ENCODE measurements around the gene TBC1D22B.
A peak's percentile ranks its signal among the peaks of the same experiment; 100 is the strongest.

The TBC1D22B gene

DNA sequence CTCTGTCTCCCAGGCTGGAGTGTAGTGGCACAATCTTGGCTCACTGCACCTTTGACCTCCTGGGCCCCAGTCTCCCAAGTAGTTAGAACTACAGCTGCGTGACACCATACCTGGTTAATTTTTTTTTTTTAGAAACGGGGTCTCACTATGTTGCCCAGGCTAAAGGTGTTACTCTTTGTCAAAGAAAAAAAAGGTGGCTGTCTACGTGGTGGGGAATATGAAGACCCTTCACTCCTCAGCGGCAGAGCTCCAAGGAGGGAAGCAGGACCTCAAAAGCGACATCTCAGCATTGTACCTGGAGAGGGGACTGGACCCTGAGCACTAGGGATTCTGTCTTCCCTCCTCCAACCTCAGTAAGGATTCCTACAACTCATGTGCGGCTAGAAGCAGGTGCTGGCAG lies 16.4 kb upstream of the TBC1D22B start:
- DNase-seq = no peak

DNA sequence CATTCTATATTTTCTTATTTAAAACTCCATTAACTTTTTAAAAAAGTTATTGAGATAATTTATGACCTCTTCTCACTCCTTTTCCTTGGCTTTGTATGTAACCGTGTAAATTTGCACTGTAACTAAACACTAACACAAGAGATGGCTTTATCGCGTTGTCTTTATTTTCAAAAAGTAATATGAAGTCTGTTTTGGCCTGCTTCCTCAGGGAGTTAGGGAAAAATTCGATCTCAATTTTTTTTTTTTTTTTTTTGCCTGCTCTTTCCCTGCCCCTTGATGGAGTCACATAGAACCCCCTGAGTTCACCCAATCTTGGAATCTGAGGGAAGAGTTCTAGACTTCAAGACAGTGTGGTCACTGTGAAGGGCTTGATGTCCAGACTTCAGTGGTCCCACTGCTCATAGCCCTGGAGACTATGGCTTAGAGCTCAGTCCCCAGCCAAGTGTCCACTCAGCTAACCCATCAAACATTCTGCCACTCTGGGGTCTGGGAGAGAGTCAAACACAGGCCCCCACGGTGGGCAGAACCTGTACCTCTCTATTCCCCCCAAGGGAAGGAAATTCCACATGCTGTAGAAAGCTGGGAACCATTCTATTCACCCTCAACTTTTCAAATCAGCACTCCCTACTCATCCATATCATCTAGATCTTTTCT lies 15.7 kb upstream of the TBC1D22B start:
- no peak for DNase-seq

DNA sequence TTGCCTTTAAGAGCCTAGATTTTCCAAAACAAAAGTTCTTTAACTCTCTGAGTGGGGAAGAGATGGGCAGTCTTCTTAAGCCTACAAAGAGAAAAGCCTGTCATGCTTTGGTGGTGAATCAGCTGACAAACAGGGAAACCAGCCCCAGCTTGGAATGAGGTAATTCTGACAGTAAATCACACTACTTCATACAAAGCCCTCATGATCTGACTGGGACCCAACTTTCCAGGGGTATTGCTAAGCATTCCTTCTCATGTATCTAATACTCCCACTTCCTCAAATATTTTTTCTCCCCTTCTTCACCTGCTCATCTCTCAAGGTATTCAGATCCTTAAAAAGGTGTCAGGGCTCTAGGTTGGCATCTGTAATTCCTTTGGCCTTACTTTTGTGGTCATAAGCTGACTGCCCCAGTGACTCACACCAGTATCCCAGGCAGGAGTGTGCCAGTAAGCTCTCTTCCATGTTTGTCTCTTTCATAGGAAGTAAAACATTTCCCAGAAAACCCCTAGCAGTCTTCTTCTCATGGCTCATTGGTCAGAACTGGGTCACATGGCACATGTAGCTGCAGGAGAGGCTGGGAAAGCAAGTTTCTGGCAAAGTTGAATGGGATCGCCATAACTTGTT lies 15.0 kb upstream of the TBC1D22B start:
- DNase-seq = peak; percentile 95

DNA sequence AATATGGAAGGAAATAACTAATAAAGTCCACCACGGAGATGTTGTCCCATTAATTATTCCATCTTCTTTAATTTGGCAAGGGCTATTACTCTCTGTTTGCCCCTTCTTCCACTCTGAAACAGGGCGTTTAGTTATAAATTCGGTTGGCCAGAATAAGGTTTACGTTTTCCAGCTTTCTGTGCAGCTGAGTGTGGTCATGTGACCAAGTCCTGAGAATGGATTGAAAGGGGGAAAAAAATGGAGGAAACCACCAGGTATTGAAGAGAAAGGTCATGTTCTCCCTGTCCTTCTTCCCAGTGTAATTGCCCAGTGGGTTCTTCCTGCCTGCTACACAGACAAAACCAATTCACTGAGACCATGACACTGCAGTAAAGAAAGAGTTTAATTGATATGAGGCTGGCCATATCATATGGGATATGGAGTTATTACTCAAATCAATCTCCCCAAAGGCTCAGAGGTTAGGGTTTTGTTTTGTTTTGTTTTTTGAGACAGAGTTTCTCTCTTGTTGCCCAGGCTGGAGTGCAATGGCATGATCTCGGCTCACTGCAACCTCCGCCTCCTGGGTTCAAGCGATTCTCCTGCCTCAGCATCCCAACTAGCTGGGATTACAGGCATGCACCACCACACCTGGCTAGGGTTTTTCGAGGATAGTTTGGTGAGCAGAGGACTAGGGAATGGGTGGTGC lies 14.3 kb upstream of the TBC1D22B start:
- no peak for DNase-seq

DNA sequence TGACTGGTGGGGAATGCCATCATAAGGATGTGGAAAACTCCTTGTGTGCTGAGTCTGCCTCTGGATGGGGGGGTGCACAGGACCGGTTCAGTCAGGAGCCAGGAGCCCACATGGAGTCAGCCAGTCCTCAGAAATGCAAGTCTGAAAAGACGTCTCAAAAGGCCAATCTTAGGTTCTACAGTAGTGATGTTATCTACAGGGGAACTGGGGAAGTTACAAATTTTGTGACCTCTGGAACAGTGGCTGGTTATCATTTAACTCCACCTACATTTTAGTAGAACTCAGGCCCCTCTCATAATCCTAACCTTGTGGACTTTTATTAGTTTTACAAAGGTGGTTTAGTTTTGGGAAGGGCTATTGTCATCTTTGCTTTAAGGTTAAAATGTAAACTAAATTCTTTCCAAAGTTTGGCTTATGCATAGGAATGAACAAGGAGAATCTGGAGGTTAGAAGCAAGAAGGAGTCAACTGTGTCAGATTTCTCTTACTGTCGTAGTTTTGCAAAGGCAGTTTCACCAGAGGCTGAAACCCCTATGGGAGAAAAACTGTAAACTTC lies 13.7 kb upstream of the TBC1D22B start:
- no peak for DNase-seq

DNA sequence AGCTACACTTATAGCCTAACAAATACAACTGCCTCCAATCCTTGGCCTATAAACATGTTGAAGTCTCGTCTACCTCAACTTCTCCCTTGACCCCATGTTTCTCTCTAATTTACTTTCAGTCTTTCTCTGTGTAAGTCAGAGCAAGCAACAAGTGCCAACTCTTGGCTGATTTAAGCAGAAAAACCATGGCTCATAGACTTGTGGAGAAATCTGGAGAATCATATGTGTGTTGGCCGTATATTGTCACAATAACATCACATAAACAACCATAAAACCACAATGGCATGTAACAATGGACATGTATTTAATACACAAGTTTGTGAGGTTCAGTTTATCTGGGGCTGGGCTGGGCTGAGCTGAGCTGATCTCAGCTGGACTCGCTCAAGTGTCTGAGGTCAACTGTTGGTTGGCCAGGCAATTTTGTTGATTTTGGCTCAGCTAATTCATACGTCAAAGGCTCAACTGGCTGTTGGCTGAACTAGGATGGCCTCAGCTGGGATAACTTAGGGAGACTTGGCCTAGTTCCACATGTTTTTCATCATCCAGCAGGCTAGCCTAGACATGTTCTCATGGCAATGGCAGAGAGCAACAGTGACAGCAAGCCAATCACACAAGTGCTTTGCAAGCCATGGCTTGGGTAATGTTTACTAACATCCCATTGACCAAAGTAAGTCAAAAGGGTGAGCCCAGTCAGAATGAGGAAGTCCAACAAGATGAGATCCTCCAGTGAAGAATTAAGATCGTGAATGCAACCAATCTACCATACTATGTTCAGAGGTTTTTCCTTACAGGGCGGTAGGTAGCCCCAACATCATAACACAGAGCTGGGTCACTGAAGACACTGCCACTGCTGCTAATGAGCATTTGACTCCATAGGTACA lies 12.9 kb upstream of the TBC1D22B start:
- peak; percentile 82 for DNase-seq

DNA sequence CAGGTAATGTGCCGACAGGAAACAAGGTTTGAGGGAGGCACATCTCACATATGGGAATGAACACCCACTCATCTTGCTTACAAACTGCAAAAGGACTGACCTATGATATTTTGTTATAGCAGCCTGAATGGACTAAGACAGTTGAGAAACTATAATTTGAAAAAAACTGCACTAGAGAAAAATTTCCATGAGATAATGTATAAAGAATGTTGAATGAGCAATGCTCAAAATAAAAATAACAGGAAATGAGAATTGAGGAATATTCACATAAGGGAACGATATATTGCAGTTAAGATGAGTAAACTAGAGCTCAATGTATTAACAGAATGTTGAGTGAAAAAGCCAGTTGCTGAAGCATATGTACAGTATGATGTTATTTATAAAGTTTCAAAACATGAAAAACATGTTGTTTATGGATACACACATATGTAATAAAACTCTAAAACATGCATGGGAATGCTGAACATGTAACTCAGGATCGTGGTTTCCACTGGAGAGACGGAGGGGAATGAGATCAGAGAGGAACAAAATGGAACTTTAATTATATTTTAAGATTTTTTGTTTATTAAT lies 6.3 kb upstream of the TBC1D22B start:
- DNase-seq = peak; percentile 58

DNA sequence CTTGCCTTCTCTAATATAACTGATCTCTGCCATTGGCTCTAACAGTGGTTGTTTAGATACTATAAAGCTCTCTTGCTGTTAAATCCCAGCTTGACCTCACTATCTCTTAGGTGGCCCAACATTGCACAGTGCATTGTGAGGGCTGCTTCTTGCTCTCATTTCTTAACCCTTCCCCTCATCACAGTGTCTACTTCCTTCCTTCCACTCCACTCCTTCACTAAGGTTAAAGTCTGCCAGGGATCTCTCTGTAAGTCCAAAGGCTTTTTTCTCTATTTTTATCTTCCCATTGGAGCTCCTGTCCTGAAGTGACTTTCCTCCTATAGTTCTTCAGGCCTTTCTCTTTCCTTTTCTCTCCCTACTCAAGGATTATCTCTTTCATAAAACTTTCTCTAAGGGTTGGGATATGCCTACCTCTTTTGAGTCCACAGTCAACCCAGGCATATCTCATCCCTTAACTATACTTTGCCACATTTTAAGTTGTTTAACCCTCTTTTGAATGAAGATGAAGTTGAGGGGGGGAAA lies 4.0 kb upstream of the TBC1D22B start:
- no peak for DNase-seq

DNA sequence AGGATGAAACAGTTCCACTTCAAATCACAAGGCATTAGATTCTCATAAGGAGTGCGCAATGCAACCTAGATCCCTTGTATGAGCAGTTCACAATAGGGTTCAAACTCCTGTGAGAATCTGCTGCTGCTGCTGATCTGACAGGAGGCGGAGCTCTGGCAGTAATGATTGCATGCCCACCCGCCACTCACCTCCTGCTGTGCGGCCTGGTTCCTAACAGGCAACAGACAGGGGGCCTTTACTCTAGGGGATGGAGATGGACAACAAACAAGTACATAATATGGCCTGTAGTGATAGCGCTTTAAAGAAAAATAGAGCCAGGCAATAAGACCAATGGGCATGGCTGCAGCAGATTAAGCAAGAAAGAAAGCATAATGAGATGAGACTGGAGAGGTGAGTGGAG lies 2.7 kb upstream of the TBC1D22B start:
- no peak for DNase-seq

DNA sequence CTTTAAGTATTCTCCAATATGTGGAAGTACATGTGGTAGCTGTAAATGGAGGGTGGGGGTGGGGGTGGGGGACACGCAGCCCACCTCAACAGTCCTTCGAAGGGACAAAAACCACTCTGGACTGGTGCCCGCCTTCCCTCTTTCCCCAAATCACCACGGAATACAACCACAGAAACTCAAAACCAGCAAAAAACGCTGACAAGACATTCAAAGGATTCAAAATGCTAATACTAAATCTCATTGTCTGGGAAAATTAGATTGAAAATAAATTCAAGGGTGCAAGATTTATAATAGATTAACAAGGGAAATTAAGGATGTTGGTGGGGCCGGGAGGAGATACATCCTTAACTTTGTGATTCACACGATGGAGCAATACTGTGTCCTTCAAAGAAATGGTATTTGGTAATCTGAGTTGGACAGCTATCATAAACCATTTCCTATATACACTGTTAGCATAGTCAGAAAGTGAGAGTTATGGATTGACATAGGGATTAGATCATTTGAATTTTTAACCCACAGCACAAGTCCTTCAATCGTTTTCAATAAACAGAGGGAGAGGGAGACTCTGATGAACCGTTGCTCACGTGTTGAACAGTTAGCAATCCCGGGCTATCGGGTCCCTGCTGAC lies 766 bp upstream of the TBC1D22B start:
- DNase-seq = peak; percentile 92

DNA sequence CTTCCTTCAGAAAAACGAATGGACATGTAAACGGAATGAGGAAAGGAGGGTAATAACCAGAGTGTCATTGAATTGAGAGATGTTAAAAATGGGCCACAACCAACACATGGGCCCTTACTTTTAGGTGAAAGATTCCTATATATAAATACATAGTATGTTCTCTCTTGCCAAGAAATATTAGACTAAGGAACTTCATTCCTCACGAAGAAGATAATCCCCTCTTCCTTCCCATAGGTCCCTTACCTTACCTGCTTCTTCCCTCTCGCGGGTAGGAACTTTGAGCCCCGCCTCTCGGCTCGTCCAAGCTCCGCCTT lies 295 bp upstream of the TBC1D22B start:
- DNase-seq = no peak

DNA sequence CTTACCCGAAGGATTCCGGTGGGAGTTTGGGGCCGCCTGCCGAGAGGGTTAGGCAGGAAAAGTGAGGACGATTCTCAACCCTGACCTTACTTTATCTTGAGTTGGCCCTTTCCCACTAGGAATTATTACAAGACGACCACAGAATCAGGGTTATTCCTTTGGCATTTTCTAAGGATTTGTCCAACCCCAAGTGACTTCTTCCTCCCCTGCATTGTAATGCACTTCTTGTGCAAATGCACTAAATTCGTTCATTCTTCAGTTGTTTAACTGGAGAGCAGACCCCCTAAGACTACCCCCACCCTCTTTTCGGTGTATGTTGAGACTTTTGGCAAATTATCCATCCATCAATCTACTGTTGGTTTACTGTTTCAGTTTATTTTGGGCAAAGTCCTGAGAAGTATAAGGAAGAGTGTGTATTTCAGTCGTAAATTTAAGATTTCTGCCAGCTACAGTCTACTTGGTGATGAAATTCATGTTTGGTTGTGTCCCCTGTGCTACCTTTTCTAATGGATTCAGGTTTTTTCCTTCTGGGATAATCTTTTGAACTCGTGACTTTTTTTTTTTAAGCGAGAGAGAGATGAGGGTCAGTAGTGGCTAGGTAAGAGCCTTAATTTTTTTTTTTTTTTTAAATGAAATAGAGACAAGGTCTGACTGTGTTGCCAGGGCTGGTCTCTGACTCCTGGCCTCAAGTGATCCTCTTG lies 983 bp downstream of the TBC1D22B start:
- no peak for DNase-seq

DNA sequence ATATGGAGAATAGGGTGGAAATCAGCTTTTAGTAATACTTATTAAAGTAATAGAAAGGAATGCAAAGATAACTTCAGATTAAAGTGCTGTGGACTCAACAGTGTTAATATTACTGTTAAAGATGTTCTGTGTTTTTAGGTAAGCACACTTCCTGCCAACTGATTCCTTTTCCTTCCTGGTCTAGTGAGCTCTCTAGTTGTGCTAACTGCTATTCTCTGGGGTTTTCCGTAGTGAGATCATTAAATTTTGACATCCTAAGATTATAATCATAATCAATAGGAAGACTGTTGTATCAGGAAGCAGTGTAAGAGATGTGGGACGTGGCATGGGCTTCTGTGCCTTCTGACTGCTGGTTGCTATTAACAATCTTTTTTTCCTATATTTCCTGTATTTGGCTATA lies 1.6 kb downstream of the TBC1D22B start:
- peak; percentile 92 for DNase-seq

DNA sequence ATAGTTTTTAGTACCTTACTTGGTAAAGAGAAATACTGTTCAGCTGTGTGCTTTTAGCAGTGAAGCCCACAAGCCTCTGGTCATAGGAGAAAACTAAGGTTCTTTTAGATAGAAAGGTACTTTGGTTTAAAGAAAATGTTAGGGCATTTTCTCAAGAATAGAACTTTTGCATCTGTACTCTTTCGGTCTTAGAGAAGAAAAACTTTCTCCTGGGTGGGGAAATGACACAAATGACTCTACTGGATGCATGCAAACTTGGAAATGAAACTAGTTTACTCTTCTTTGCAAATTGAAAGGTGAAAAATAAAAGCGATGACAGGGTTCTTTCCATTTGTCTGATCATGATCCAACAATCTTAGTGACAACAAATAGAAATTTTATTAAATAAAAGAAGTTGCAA lies 2.5 kb downstream of the TBC1D22B start:
- DNase-seq = peak; percentile 74

DNA sequence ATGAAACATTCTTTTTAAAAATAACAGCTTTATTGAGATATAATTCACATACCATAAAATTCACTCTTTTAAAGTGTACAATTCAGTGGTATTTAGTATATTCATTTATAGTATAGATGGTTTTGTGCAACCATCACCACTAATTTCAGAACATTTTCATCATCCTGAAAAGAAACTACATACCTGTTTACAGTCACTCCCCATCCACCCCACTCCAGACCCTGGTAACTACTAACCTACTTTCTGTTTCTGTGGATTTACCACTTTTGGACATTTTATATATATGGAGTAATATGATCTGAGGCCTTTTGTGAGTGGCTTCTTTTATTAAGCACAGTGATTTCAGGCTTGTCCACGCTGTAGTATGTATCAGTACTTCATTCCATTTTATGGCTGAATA lies 2.9 kb downstream of the TBC1D22B start:
- DNase-seq = no peak

DNA sequence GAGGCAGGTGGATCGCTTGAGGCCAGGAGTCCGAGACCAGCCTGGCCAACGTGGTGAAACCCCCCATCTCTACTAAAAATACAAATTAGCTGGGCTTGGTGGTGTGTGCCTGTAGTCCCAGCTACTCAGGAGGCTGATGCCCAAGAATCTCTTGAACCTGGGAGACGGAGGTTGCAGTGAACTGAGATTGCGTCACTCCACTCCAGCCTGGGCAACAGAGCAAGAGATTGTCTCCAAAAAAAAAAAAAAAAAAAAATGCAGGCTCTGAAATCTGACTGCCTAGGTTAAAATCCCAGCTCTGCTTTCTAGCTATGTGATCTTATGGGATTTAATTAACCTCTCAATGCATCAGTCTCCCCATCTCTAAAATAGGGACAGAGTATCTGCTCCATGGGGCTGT lies 3.6 kb downstream of the TBC1D22B start:
- no peak for DNase-seq

DNA sequence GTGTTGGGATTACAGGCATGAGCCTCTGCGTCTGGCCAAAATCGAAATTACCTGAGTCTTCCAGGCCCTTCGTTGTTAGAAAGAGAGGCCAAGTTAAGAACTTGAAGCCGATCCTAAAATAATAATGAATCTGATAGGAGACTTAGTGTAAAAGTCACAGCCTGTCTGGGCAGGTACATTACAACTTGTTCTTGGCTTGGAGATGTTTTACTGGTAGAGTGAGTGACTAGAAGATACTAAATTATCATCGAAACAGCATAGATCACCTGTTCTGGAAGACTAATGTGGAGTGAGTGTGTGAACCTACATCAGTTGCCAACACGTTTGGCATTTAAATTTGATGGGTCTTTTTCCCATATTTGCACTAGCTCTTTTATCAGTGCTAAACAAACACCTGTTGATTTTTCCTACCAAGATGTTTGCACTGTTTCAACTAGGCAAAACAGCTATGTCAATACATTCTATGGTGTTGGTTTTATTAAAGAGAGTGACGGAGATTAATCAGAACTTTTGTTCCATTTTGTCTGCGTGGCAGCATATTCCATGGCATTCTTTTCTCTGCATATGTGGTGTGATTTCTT lies 5.0 kb downstream of the TBC1D22B start:
- DNase-seq = no peak

DNA sequence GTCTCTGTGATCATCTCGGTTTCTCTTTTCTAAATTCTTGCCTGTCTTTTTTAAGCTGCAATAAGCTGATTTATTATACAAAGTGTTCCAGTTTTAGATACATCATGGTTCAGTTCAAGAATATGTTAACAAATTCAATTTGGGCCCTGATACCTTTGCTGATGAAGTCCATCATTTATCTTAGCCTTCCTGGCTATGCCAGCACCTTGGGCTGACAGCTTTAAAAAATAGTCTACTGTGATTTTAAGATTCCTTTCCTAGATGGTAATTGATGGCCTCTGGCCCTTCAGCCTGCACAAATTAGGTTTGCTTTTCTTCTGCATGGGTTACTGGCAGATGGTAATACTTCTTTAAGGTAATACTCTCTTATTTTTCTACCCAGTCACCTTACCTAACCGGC lies 7.4 kb downstream of the TBC1D22B start:
- no peak for DNase-seq

DNA sequence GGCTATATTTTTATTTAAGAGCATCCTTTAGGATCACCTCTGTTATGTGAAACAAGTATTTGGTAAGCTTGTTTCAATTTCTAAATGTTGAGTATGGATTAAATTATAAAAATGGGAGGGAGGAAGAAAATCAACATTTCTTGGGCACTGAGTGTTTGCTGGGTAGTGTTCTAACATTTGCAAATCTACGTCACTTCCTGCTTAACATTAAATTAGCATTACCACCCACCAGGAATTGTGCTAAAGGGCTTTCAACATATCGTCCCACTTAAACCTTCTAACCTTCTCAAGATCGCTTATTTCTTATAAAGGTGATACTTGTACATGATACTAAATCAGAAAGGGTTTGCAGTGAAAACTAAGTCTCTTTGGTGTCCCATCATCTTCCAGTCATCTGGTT lies 8.3 kb downstream of the TBC1D22B start:
- no peak for DNase-seq

DNA sequence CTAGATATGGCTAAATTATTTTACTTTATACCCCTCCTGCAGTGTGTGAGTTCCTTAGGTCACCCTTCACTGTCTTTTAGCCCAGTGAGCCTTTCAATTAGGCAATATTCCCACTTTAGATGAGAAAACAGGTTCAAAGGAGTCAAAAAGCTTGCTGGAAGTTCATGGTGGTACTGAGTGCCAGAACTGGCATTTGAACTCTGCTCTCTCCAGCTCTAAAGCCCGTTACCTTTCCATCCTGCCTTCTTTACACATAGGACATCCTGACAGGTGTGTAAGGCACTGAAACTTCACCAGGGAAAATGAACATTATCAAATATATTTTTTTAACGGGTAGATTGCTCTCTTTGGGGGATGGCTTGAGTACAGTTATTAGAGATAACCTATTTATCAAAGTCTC lies 11.5 kb downstream of the TBC1D22B start:
- no peak for DNase-seq
